NT2/D1 (cell line): ENCODE measurements around the gene COL1A2.
A peak's percentile ranks its signal among the peaks of the same experiment; 100 is the strongest.

Source experiments
- DNase-seq: peaks from one replicate; pipeline ENCODE4 v3.0.0-alpha.2; 2011; ENCODE audit warnings: low read depth, low spot score
- H3K27me3 ChIP-seq: 2 replicates; pipeline ENCODE4 v1.6.0; 2011; ENCODE audit warnings: mild to moderate bottlenecking; ENCODE audit not compliant: insufficient read length, insufficient read depth
- H3K36me3 ChIP-seq: 2 replicates; pipeline ENCODE4 v1.6.1; 2011; ENCODE audit warnings: mild to moderate bottlenecking, low read length, mixed read lengths; ENCODE audit not compliant: insufficient read depth, insufficient read length
- H3K4me1 ChIP-seq: 2 replicates; pipeline ENCODE4 v1.5.1; 2011; ENCODE audit not compliant: insufficient read depth, insufficient read length
- H3K4me3 ChIP-seq: 2 replicates; pipeline ENCODE4 v1.5.1; 2011; ENCODE audit warnings: low read depth; ENCODE audit not compliant: insufficient read length
- H3K9ac ChIP-seq: 2 replicates; pipeline ENCODE4 v1.6.0; 2011; ENCODE audit warnings: low read depth; ENCODE audit not compliant: insufficient read length
- H3K9me3 ChIP-seq: 2 replicates; pipeline ENCODE4 v1.5.1; 2011; ENCODE audit warnings: mild to moderate bottlenecking, low read length; ENCODE audit not compliant: insufficient read depth
- SUZ12 ChIP-seq: IDR thresholded peaks from 2 replicates; pipeline ENCODE4 v1.6.1; 2011; ENCODE audit not compliant: insufficient read length, insufficient read depth; ENCODE audit errors: extremely low read depth
- YY1 ChIP-seq: IDR thresholded peaks from 2 replicates; pipeline ENCODE4 v1.6.1; 2011; ENCODE audit not compliant: insufficient read length, insufficient read depth
- ZNF274 ChIP-seq: IDR thresholded peaks from 2 replicates; pipeline ENCODE4 v1.6.1; 2011; ENCODE audit warnings: mild to moderate bottlenecking, low read depth, low read length

COL1A2 gene

GRCh38 chr7:94382746-94383145, 11.9 kb upstream of the COL1A2 start:
- Histone ChIP-seq H3K36me3 (no peaks in the 10 kb centered on the region), H3K4me1 (no peaks in the 10 kb centered on the region), H3K27me3 (no peaks in the 10 kb centered on the region), H3K4me3 (no peak overlapping the region), H3K9me3 (no peaks in the 10 kb centered on the region), H3K9ac (no peak overlapping the region)
- no peak for DNase-seq
- TF ChIP-seq YY1 (no peak), SUZ12 (no peak), ZNF274 (no peak)

- no peak for DNase-seq
- Histone ChIP-seq H3K27me3 (no peaks in the 10 kb centered on the region), H3K4me3 (no peak overlapping the region), H3K4me1 (no peaks in the 10 kb centered on the region), H3K36me3 (no peaks in the 10 kb centered on the region), H3K9ac (no peak overlapping the region), H3K9me3 (no peaks in the 10 kb centered on the region)
- no peak for TF ChIP-seq ZNF274
- no peak for TF ChIP-seq YY1
- TF ChIP-seq SUZ12 = no peak
These were observed 10.4 kb upstream of the COL1A2 start for GRCh38 chr7:94384315-94384714.

GRCh38 chr7:94386416-94386815, 8.3 kb upstream of the COL1A2 start:
- Histone ChIP-seq H3K4me3 (no peak overlapping the region), H3K9me3 (no peaks in the 10 kb centered on the region), H3K36me3 (no peaks in the 10 kb centered on the region), H3K4me1 (no peaks in the 10 kb centered on the region), H3K27me3 (no peaks in the 10 kb centered on the region), H3K9ac (no peak overlapping the region)
- TF ChIP-seq ZNF274 (no peak), YY1 (no peak), SUZ12 (no peak)
- DNase-seq = no peak

- no peak overlapping the region for H3K9ac ChIP-seq
- no peaks in the 10 kb centered on the region for H3K27me3 ChIP-seq
- no peaks in the 10 kb centered on the region for H3K36me3 ChIP-seq
- no peak for DNase-seq
- no peaks in the 10 kb centered on the region for H3K9me3 ChIP-seq
- H3K4me3 ChIP-seq = no peak overlapping the region
- H3K4me1 ChIP-seq = no peaks in the 10 kb centered on the region
- no peak for TF ChIP-seq SUZ12
- TF ChIP-seq YY1 = no peak
- TF ChIP-seq ZNF274 = no peak
These were observed 6.2 kb upstream of the COL1A2 start for GRCh38 chr7:94388540-94388939.

- Histone ChIP-seq H3K27me3 (no peaks in the 10 kb centered on the region), H3K4me1 (no peaks in the 10 kb centered on the region), H3K4me3 (no peak overlapping the region), H3K36me3 (no peaks in the 10 kb centered on the region), H3K9me3 (no peaks in the 10 kb centered on the region), H3K9ac (no peak overlapping the region)
- TF ChIP-seq SUZ12 (no peak), ZNF274 (no peak), YY1 (no peak)
- no peak for DNase-seq
These were observed 5.3 kb upstream of the COL1A2 start for GRCh38 chr7:94389381-94389780.

- Histone ChIP-seq H3K9me3 (no peaks in the 10 kb centered on the region), H3K27me3 (no peaks in the 10 kb centered on the region), H3K9ac (no peak overlapping the region), H3K4me3 (no peak overlapping the region), H3K4me1 (no peaks in the 10 kb centered on the region), H3K36me3 (peaks cover 11% of the 10 kb centered on the region)
- peak; percentile 48 for DNase-seq
- TF ChIP-seq ZNF274 = no peak
- no peak for TF ChIP-seq SUZ12
- TF ChIP-seq YY1 = no peak
These were observed 2.8 kb upstream of the COL1A2 start for GRCh38 chr7:94391726-94392392.

GRCh38 chr7:94392393-94392786, 2.3 kb upstream of the COL1A2 start:
- Histone ChIP-seq H3K36me3 (peaks cover 13% of the 10 kb centered on the region), H3K9me3 (no peaks in the 10 kb centered on the region), H3K9ac (no peak overlapping the region), H3K4me3 (no peak overlapping the region), H3K27me3 (no peaks in the 10 kb centered on the region), H3K4me1 (no peaks in the 10 kb centered on the region)
- DNase-seq = no peak
- TF ChIP-seq SUZ12 (no peak), YY1 (no peak)
